GM21825 (cell line): Measurements from ENCODE around the gene KIAA0040.
A peak's percentile ranks its signal among the peaks of the same experiment; 100 is the strongest.

Source experiments
- ATAC-seq: cut with Tn5 transposase; IDR thresholded peaks from one replicate; pipeline ENCODE4 v1.9.1; 2021; ENCODE audit warnings: mild to moderate bottlenecking, moderate library complexity; ENCODE audit not compliant: unreplicated experiment

KIAA0040 gene

GRCh38 chr1:175192630-175193526 is at the start of gene KIAA0040:
KIAA0040 (minus strand) TSS chr1:175192776; CDS start chr1:175161013, 31,763 bp downstream.
- peak; percentile 38 for ATAC-seq

GRCh38 chr1:175237389-175237788 is 44.8 kb upstream of the KIAA0040 start:
- peak; percentile 81 for ATAC-seq

DNA sequence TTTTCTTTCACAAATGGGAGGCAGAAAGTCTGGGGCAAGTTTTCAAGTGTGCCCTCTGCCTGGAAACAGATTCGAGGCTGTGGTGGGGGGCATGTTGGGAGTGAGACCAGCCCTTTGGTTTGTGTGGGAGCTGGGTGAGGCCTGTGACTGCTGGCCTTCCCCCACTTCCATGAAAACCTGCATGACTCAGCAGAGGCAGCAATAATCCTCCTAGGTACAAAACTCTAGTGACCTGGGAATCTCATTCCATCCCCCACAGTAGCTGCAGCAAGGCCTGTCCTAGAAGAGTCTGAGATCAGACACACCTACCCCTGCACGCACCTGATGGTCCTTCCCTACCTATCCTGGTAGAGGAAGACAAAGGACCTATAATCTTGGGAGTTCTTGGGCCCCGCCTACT is 42.1 kb upstream of the KIAA0040 start:
- no peak for ATAC-seq

DNA sequence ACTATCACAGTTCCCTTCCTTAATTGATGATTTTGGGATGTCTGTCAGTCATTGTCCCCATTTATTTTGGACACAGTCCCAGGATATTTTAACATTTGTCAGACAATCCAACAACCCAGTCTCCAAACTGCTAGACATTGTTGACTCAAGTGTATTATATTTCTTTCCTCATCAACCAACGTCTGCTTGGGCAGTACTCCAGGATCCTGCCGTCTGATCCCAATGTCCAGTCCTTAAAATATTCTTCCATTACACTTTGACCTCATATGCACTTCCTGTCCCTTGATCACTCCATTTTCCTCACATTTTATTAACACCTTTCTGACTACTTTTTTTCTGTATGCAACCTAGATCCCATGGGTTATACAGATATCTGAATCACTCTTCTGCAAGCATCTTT is 39.8 kb upstream of the KIAA0040 start:
- no peak for ATAC-seq

DNA sequence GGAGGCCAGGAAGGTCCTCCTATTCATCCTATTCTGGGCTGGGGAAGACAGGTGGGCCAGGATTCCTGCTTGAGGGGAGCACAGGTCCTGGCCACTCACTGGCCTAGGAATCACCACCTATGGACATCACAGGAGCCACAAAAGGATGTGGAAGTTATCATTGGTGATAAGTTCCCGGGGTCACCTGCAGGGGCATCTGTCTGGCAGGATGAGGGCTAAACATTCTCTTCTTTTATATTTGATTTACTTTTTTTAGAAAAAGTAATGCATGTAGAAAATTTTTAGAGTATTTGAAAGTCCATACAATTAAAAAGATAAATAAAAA is 33.2 kb upstream of the KIAA0040 start:
- peak; percentile 10 for ATAC-seq

DNA sequence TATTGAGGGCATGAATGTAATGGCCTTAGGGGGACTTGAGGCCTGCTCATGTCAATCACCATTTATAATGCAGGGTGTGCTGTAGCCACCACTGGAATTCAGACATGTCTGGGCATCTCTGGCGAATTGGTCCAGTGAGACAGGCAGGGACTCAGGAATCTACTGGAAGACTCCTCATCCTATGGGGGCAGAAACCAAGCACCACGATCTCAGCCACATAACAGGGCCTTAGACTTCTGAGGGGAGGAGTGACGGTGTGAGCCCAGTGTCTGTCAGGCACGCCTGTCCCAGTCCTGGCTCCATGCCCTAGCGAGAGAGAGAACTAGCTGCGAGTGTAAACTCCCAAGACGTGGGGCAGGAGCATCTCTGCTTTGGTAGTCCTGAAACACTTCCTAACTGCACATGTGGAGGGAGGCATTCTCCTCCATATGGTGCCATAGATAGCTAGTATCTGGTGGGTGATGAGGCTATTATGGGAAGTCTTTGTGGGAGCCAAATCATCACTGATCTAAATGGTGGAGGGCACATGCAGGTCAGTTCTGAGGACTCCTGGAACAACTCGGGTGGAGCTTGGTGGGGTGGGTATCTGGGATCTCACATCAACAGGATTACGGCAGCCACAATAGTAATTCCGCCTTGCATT is 29.8 kb upstream of the KIAA0040 start:
- no peak for ATAC-seq

GRCh38 chr1:175221557-175222175 is 29.1 kb upstream of the KIAA0040 start:
- no peak for ATAC-seq

DNA sequence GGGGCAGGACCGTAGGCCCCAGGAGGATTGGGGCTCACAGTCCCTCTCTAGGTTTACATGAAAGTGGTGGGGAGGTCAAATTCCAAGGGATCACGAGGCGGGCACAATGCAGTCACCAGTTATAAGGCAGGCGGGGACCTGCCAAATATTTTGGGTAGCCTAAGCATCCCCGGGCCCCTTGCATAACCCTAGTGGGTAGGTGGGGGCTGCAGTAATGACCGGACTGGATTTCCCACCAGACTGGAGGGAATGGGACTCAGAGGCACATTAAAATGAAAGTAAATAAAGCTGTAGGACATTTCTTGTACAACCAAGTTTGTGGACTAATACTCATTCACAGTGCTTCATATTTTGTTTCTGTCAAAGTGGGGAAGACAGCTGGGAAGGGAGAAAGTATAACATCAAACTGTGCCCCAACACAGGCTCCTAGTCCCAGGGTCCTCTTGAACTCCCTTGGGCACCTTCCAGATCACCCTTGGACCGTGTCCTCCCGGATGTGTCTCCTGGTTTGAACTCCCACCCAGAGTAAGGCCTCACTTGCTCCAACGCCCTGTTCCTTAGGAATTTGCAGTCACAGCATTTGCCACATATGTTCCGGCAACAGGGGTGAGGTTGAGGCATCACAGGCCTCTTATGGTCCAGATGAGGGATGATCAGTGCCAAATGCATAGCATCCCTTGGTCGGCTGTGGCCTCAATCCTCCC is 28.4 kb upstream of the KIAA0040 start:
- ATAC-seq, result no peak

- no peak for ATAC-seq
These were observed 27.2 kb upstream of the KIAA0040 start for GRCh38 chr1:175219774-175220173.

GRCh38 chr1:175218786-175219434 is 26.3 kb upstream of the KIAA0040 start:
- ATAC-seq, result no peak

DNA sequence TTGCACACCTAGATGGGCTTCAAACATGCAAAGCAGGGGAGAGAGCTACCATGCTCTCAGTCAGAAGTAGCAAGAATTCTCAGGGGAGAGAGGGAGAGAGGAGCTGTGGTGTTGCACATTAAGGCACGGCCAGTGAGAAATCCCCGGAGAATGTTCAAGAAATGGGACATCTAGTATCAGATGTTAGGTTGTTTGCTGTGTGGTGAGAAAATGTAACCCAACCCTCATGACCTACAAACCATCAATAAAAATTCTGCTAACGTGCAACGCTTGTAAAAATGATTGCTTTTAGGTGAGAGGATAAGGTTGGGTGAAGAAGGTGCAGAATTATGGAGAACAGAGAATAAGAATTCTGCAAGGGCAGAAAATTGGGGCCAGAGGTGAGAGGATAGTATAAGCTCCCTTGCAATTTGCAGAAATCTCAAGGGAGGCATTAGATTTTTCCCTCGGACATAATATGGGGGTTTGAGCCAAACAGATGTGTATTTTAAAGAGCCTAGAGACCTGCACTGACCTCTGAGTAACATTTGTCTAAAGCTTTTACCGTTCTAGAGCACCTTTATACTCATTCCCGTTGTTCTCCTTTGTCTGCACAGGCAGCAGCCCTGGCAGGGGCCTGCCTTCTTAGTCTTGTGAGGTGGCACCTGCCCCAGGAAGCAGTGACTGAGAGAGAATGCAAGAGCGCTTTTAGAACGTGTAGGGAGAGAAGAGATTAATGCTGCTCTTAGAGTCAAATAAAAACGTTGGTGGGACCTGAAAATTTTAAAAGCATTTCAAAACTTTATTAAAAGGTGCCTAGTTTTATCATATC is 25.4 kb upstream of the KIAA0040 start:
- no peak for ATAC-seq

DNA sequence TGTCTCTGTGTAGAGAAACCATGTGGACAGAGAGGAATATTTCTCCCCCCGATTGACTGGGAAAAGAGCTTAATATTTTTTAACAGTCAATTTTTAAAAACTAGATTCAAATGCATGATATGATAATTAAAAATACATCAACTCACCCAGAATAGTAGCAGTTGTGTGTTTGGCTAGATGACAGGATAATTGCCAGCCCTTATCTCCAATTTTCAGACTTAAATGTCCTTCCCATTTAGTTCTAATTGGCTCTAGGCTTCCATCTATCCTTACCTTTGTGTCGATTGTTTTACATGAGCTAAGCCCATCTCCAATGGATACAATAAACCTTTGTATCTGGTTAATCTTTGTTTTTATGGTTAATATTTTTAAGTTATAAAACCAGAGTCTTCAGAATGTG is 23.9 kb upstream of the KIAA0040 start:
- no peak for ATAC-seq

- no peak for ATAC-seq
These were observed 19.1 kb upstream of the KIAA0040 start for GRCh38 chr1:175211656-175212055.

GRCh38 chr1:175210744-175211143 is 18.2 kb upstream of the KIAA0040 start:
- no peak for ATAC-seq

DNA sequence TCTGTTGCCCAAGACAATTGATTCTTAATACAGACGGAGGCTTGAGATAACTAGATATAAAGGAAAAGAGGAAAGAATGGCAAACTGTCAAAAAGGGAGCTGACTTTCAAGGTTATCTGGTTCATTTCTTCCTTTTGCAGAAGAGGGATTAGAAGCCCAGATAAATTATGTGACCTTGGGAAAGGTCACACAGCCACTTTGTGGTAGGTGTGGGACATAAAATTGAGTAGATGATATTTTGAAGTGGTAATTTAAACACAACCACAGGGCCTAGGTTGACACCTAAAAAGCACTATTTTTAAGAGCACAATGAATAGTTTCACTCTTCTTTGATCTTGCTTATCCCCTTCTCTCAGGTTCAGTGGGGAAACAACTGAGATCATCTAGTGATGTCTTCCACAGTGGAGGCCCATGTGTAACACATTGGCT is 16.9 kb upstream of the KIAA0040 start:
- no peak for ATAC-seq

DNA sequence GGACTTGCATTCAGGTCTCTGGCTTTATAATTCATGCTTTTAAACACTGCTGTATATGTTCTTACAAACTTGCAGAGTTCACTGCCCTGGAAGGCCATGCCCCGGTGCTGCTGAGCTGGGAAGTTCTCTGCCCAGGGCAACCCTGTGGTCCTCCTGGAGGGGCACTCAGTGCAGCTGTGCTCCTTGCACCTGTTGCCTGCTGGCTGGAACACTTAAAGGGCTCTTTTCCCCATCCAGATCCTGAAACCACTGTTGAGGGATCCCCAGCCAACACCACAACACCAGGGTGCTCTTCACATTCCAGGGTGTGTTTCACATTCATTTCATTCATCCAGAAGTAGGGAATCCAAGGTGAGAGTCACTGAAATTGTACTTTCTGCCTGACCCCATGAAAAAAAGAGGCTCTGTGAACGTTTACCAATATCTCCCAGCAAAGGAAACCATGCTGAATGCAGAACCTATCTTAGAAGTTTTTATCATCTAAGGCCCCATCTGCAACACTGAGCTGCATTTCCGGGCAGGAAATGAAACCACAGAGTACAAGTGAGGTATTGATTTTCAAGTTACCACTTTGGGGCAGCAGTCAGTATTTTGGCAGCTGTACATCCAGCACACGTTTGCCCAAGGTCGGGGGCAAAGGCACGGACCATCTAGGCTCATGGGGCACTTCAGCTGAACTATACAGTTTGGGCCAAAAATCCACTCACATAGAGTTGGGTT is 16.4 kb upstream of the KIAA0040 start:
- ATAC-seq, result peak; percentile 84

- no peak for ATAC-seq
These were observed 15.4 kb upstream of the KIAA0040 start for GRCh38 chr1:175207971-175208370.

GRCh38 chr1:175206687-175207086 is 14.1 kb upstream of the KIAA0040 start:
- no peak for ATAC-seq

DNA sequence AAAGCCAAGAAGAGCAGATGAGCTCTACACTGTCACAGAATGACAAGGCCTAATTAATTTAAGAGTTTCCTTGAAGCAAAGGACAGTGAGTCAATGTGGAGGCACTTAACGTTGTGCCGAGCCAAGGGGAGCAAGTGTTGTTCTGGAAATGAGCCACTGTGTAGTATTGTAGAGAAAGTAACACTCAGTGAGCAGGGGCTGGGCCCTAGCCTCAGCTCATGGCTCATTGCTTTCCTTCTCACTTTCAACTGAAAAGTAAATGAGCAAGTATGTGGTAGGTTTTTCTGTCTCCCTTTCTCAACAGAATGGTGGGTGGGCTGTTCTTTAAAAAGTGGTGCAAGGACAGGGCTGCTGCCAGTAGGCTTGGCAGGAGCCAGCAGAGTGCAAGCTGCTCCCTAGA is 11.8 kb upstream of the KIAA0040 start:
- ATAC-seq, result peak; percentile 69
